ENCODE measurements around the gene RB1.

GRCh38 chr13:48353590-48353989 lies 50.0 kb downstream of the RB1 start:
- TF ChIP-seq, protein P1, sequence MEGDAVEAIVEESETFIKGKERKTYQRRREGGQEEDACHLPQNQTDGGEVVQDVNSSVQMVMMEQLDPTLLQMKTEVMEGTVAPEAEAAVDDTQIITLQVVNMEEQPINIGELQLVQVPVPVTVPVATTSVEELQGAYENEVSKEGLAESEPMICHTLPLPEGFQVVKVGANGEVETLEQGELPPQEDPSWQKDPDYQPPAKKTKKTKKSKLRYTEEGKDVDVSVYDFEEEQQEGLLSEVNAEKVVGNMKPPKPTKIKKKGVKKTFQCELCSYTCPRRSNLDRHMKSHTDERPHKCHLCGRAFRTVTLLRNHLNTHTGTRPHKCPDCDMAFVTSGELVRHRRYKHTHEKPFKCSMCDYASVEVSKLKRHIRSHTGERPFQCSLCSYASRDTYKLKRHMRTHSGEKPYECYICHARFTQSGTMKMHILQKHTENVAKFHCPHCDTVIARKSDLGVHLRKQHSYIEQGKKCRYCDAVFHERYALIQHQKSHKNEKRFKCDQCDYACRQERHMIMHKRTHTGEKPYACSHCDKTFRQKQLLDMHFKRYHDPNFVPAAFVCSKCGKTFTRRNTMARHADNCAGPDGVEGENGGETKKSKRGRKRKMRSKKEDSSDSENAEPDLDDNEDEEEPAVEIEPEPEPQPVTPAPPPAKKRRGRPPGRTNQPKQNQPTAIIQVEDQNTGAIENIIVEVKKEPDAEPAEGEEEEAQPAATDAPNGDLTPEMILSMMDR (conservative IDR thresholded peaks at IDR 0.05 in 1 of 2, IDR thresholded peaks at IDR 0.05 in 1 of 2; ENCODE audit: extremely low read depth in 1 of 2, insufficient read depth in 1 of 2, low read depth in 1 of 2, low read length in 2 of 2), result no peak
- TF ChIP-seq EZH2 (IDR thresholded peaks at IDR 0.05; ENCODE audit: borderline replicate concordance, low read length), result no peak

Data from mammary epithelial cell (primary cell).